AG10803 (cell line): ENCODE data around the gene TGFBI.

Experiments
- DNase-seq: peaks from one replicate; pipeline ENCODE4 v3.0.0; 2010; ENCODE audit warnings: low read depth
- H3K4me3 ChIP-seq: 2 replicates; pipeline ENCODE4 v1.5.1; 2011; ENCODE audit warnings: mild to moderate bottlenecking, low read length, control low read depth
- TF ChIP-seq, protein P1 (sequence below): conservative IDR thresholded peaks from 2 replicates; pipeline ENCODE4 v1.5.1; 2011; ENCODE audit warnings: mild to moderate bottlenecking, low read length, control low read depth, inconsistent platforms

The TGFBI gene

DNA sequence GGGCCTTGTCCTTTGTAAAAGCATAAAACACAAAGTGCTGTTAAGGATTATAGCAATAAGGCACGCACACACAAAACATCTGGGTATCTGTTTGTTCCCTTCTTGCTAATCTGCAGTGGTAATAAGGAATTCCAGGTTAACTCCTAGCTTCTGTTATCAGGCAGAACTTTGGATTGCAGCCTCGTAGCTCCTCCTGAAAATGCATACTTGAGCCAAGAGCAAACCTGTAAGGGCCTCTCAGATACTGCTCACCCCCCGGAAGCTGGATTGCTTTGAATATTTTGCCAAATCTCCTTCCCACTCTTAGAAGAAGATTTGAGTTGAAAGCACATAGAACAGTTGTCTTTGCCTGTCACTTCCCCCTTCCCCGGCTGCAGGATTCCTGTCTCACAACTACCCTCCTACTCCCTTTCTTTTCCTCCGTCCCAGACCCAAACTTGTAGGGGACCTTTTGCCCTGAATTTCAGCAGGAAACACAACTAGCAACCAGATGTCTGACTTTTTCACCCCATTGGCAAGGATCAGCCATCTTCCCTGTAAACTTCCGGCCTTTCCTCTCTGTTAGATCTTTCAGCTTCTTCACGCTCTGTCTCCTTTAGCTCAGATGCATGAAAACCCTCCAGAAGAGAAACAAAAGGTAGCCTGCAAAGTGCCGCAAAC lies 75.6 kb downstream of the TGFBI start:
- no peak for DNase-seq
- no peak overlapping the region for H3K4me3 ChIP-seq
- TF ChIP-seq, protein P1, sequence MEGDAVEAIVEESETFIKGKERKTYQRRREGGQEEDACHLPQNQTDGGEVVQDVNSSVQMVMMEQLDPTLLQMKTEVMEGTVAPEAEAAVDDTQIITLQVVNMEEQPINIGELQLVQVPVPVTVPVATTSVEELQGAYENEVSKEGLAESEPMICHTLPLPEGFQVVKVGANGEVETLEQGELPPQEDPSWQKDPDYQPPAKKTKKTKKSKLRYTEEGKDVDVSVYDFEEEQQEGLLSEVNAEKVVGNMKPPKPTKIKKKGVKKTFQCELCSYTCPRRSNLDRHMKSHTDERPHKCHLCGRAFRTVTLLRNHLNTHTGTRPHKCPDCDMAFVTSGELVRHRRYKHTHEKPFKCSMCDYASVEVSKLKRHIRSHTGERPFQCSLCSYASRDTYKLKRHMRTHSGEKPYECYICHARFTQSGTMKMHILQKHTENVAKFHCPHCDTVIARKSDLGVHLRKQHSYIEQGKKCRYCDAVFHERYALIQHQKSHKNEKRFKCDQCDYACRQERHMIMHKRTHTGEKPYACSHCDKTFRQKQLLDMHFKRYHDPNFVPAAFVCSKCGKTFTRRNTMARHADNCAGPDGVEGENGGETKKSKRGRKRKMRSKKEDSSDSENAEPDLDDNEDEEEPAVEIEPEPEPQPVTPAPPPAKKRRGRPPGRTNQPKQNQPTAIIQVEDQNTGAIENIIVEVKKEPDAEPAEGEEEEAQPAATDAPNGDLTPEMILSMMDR, result no peak

DNA sequence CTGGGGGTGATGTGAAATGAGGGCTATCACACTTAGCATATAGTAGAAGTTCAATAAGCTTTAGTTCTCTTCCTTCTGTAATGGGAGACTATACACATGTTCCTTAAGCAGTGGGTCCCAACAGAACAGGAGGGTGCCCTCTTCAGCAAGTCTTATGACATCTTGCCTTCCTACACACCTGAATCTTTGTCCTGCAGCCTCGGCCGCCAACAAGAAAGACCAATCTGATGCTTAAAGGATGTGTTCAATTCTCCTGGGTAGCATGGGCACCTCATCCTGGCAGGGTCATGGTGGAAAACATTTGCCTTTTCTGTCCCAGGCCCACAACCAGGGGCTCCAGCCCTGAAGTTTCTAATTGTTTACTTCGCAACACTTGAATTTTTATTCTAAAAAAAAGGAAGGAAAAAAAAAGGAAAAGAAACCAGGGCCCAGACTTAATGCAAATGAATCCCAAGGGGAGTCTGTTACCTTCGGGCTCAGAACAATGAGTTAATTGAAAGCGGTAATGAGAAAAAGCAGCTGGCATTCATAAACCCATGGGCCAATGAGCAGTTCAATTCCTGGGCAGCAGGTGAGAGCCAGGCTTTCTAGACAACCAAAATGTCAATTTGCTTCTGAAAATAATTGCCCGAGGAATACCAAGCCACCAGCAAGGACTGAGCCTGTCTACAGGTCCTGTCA lies 77.7 kb downstream of the TGFBI start:
- no peak overlapping the region for H3K4me3 ChIP-seq
- TF ChIP-seq, protein P1, result no peak
- no peak for DNase-seq

DNA sequence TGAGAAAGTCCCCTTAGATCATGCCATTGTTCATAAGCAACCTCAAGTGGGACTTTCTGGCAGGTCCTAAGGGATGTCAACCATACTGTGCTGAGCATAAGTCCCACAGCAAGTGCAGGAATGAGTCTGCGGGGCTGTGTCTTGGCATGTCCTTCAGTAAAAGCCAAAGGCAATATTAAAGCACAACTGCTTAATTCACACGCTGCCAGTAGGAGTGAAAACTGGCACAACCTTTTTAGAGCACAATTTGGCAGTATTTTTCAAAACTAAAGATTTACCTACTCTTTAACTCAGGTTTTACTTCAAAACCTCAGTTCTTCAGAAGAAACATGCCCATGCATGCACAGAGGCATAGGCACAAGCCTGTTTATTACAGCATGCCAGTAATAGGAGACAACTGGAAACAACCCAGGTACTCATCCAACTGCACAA lies 79.4 kb downstream of the TGFBI start:
- H3K4me3 ChIP-seq, result no peak overlapping the region
- TF ChIP-seq, protein P1, result no peak
- DNase-seq, result no peak

DNA sequence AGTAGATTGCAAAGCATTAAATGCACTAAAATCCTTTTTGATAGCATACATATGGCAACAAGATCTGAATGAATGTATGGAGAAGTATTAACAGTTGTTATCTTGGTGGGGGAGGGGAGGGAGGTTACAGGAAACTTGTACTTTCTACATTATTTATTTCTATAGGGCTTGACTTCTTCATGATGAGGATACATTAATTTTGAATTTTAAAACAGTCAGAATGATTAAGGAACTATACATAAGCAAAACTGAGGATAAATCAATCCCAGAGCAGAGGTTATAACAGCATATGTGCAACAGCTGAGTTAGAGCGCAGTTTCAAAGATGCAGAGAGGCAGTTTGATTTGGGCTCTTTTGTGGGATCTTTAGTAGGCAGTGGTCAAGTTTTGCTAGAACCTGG lies 80.0 kb downstream of the TGFBI start:
- H3K4me3 ChIP-seq, result no peak overlapping the region
- TF ChIP-seq, protein P1, result no peak
- DNase-seq, result no peak

DNA sequence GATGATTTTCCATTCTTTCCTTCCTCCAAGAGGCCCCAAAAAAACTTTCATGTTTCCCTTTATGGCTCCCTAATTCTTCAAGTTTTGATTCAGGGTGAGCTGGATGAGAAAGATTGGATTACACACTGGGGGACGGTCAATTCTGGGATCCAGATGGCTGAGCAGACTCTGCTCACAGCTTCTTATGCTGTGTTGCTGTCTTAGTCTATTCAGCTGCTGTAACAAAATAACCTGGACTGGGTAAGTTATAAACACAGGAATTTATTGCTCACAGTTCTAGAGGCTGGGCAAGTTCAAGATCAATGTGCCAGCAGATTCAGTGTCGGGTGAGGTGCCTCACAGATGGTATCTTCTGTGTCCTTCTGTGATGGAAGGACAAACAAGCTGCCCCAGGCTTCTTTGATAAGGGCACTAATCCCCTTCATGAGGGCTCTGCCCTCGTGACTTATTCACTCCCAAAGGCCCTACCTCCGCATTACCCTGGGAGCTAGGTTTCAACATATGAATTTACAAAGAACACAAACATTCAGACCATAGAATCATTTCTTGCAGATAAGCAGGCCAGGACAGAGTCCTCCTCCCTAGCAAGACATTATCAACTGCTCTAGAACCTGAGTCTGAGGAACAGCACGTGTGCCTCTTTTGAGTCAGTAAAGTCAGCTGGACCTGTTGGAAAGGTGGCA lies 80.8 kb downstream of the TGFBI start:
- no peak overlapping the region for H3K4me3 ChIP-seq
- DNase-seq, result no peak
- TF ChIP-seq, protein P1, result no peak
